GM18909 (cell line): ENCODE measurements around the gene EFCC1.
"Not testable (repeated sequence)": the region's sequence is repeated elsewhere in the genome, so short reads cannot be mapped to it uniquely, and the experiment has no call there.

Source experiments
- ATAC-seq: cut with Tn5 transposase; IDR thresholded peaks from one replicate; pipeline ENCODE4 v1.9.1; 2021; ENCODE audit warnings: mild to moderate bottlenecking; ENCODE audit not compliant: unreplicated experiment, poor library complexity

Gene EFCC1

DNA sequence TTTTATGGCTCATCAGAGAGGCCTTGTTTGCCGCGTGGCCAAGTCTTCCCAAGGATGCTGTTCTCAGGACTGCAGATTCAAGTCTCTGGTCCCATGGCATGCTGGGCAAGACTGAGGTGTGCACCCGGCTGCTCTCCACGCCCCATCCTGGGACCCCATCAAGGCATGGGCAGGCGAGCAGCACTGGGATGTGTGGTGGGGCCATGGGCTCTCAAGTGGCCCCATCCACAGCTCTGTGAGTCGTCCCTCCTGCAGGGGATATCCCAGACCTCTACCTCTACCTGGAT is 46.4 kb downstream of the EFCC1 start:
- ATAC-seq, result no peak

DNA sequence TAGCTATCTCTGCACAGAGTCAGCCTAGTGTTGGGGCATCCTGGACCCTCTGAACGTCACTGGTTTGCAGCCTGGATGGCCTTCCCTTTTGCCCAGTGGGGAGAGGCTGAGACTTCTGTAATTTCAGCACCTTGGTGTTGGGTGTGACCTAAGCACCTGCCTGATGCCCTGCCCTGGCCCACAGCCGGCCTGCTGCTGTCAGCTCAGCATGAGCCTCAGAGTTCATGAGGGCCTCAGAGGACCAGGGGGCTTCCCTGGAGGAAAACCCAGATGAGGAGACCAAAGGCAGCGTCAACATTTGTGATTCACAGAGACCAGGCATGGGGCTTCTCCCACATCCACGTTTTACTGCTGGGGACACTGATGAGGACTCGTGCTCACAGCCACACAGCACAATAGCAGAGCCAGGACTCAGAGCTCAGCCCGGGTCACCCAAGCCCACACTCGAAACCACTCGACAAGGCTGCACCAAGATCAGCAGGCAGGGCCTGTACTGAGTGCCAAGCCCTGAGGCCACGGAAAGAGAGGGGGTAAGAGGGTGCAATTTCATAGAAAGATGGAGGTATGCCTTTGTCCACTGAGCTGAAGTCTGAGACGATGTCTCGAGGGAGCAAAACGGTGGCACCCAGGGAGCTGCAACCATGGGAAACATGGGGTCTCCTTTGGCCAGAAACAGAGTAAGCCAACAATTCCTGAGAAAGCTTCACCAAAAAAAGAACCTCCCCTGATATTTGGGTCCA is 49.6 kb downstream of the EFCC1 start:
- ATAC-seq, result no peak

DNA sequence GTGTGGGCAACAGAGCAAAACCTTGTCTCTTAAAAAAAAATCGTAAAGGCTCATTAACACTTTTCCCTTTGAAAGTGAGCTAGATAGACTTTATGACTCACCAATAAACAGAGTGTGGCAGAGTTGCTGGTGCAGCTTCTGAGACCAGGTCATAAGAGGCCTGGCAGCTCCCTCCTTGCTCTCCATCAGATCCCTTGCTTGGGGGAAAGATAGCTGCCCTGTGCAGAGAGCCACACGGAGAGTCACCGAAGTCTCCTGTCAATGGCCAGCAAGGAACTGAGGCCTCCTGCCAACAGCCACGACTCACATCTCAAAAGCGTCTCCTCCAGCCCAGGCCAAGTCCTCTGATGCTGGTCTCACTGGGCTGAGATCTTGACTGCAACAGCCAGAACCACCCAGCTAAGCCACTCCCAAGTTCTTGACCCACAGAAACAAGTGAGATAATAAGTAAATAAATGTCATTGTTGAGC is 50.8 kb downstream of the EFCC1 start:
- ATAC-seq, result no peak

DNA sequence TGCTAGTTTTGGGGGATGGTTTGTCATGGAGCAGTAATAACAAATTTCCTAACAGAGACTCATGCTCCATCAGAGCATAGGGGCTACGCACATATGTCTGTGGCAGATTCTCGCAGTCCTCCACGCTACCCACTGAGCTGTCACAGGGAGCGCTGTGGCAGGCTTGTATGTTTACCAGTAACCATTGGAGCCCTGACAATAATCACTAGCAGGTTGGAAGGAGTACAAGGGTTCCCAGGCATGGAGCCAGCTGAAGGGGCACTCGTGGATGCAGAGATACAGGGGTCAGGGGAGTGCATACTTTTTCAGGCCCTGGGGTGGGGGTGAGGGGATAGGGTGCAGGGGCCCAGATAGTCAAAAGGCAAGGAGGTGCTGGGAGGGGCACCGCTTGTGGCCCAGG is 51.6 kb downstream of the EFCC1 start:
- ATAC-seq, result no peak

DNA sequence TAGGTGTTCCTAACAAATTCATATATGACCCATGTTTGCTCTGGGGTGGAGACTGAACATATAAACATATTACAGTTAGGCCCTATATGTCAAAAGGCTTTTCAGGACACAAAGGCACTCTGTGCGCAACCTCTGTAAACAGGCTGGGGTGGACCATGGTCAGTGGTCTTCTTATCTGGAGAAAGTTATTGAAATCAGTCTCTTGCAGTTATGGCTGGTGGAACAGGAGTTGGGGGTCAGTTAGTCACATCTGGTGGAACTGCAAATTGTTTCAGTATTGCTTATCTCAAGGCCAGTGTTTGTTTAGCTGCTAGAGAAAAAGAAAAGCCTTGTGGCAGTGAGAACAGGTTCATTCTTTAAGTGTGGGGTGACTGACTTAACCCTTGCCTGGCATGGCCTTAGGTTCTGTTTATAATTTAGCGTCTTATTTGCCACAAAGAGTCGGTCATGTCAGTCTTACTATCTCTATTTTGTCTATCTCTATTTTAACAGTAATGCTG is 53.6 kb downstream of the EFCC1 start:
- ATAC-seq, result no peak

DNA sequence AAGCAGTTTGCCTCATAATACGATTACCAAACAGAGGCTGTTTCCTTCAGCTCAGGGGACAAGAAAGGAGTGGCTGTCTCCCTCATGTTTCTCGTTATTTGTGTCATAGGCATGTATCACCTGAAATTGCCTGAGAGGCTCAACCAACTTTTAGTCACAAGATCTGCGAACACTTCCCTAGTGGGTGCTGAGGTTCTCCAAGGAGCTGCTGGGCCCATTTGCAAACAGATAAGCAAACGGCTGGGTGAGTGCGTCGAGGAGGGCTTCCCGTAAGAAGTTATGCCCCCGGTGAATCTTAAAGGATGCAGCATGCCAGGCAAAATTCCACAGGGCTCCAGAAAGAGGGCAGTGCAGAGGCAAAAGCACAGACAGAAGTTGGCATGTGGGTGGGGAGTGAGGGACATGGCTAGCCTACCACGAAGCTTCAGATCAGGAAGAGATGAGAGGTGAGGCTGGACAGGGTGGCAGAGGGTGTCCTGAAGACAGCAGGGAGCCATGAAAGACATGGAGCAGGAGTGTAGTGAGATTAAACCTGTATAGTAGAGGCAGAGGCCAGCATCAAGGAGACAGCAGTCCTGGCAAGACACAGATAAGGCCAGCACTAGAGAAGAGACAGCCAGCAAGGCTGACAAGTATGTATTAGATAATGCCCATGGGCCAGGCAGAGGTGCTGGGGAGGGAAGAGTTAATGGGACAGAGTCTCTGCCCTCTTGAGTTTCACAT is 55.5 kb downstream of the EFCC1 start:
- ATAC-seq, result no peak

DNA sequence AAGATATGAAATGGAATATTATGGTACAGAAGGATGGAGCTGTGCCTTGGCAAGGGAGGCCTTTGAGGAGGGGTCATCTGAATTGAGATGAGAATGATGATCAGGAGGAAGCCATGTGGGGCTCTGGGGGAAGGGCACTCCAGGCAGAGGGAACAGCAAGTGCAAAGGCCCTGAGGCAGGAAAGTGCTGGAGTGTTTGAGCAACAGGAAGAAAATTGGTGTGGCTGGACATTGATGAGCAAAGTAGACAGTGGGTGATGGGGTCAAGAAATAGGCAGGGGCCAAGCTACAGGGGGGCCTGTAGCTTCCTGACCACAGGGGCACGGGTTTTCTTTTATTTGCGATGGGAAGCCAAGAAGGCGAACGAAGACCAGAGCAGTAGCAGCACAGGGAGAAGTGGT is 56.1 kb downstream of the EFCC1 start:
- no peak for ATAC-seq

DNA sequence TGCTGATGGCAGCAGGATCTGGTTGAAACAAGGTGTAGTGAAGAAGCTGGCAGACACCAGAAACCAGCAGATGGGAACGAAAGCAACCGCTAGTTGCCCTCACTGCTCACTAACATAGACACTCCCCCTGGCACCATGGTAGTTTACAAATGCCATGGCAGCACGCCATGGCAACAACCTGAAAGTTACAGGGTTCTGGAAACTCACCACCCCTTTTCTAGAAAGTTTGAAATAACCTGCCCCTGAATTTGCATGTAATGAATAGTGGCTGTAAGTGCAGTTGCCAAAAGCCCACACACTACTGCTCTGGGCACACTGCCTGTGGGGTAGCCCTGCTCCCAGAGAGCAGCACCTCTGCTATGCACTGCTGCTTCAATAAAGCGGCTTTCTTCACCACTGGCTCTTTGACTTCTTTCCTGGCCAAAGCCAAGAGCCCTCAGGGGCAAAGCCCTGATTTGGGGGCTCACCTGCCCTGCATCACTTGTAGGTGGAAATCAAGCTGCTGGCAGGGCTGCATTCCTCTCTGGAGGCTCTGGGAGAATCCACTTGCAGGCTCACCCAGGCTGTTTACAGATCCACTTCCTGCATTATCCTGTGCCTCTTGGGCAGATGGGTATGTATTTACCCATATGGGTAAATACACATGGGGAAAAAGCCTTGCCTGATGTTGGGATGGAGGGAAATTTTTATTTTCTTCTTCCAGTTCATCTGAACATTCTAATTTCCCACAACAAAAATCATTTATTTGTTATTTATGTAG is 57.5 kb downstream of the EFCC1 start:
- peak; percentile 72 for ATAC-seq

DNA sequence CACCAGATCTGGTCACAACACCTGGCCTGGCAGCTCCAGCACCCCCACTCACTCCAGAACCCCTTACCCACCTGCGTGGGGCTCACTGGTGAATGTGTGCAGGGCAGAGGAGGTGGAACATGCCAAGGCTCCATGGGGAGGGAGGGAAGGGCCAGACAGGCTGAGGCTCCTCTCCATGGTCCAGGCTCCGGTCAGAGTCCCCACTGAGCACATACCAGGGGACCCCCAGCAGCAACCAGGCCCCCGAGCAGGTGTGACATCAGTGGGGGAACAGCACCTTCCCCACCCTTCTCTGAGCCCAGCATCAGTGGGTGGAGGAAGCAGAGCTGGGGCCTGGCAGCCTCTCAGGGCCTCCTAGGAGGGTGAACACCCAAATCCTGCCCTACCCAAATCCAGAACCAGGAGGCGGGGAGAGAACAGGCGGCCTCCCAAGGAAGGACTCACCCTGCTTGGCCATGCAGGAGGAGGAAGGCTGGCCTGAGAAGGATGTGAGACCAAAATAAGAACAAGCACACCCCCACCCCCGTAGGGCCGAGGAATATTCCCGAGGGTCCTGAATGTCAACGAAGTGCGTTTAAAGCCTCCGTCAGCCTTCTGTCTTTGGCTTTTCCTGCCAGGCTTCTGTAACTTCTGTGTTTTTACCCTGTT is 58.3 kb downstream of the EFCC1 start:
- no peak for ATAC-seq

DNA sequence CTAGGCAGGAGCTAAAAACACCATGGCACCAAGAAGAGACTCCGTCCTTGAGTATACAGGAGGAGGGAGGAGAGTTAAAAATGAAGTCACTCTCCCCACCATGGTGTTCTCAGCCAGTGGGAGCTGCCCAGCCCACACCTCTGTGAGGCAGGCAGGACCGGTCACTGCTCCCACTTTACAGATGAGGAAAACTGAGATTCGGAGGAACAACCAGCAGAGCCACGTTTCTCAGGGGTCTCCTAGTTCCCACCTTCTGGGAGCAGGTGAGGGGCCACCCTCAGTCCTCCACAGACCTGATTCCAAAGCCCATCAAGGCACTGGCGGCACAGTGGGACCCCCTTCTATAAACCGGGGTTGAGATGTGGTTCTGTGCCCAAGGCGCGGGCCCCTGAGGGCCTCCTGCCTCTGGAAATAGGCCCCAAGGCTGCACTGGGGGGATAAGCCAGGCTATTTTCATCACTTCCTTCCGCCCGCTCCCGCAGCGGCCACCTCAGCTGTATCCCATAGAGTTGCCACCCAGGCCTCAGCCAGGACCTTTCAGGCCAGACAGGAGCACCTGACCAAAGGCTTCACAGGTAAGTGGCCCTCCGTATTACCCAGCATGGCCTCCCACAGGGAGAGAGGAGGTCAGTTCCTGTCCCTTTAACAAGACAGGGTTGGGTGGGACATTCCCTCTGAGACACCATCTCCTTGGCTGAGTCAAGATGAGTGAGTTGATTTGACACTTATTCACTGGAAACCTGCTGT is 59.3 kb downstream of the EFCC1 start, which contains the start of gene GP9:
GP9 (plus strand) TSS at position 504 of the 747 bp plus-strand sequence. CDS start 961 bp downstream, outside the sequence.
- no peak for ATAC-seq

DNA sequence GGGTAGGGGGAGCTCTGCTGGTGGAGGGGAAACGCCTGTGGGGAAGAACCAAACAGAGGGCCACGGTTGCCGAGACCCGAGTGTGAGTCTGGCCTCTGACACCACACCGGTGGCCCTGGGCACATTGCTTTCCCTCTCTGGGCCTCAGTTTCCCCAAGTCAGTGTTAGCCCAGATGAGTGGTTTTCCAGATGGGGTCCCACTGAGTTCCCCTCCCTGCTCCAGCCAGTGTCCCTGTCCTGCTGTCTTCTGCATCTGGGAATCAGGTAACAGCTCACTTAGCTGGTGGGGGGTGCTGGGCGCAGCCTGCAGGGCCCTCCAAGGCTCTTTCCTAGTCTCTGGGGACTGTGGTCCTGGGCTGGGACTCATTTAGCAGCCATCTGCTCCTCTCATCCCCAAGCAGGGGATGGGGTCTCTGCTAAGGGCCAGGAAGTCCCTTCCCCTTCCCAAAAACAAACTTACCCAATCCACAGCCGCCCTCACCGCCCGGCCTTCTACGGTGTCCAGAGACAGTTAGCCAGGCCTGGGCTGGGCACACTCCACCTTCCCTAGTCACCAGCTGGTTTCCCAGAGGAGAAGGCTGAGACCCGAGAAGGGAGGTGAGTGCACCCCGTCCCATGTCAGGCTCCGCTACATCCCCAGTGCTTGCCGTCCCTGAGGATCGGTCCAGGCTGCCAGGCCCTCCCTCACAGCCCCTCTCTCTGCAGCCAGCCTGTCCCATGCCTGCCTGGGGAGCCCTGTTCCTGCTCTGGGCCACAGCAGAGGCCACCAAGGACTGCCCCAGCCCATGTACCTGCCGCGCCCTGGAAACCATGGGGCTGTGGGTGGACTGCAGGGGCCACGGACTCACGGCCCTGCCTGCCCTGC is 60.2 kb downstream of the EFCC1 start:
- ATAC-seq, result no peak

DNA sequence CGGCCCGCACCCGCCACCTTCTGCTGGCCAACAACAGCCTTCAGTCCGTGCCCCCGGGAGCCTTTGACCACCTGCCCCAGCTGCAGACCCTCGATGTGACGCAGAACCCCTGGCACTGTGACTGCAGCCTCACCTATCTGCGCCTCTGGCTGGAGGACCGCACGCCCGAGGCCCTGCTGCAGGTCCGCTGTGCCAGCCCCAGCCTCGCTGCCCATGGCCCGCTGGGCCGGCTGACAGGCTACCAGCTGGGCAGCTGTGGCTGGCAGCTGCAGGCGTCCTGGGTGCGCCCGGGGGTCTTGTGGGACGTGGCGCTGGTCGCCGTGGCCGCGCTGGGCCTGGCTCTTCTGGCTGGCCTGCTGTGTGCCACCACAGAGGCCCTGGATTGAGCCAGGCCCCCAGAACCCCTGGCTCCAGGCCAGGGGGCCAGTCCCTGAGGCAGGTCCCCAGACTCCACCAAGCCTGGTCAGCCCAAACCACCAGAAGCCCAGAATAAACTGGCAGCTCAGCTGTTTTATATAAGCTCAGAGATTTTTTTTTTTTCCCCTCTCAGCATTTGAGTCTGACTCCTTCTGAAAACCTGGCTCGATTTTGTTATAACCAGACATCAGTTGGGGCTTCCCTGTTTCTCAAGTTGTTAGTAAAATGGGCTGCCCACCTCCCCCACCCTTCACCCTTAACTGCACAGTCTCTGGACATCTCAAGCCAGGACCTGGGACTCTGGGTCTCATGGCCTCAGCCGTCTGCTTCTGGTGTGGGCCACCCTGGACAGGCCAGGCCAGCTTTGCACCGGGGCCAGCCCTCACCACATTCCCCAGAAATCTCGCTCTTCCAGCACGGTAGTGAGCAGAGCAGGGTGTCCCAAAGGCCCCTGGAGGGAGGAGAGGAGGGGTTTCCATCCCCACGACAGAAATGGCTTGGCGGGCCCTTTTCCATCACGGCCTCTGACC is 61.1 kb downstream of the EFCC1 start:
- no peak for ATAC-seq

DNA sequence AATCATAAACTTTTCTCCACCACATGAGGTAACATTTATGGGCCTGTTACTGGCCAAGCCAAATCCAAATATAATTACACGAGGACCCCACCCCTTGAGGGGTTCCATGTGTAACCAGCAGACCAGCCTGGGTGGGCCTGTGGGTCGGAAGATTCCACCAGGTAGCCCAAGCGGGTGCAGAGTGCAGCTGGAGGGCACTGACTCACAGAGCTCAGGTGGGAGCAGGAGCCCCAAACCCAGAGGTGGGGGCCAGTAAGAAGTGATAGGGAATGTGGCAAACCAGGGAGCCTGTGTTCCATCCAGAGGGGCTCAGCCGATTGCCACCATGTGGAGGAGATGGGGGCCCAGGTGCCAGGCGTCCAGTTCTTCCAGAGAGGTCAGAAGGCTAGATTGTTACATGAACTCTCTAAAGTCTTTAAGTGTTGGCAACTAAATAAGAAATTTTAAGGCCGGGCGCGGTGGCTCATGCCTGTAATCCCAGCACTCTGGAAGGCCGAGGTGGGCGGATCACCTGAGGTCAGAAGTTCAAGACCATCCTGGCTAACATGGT is 62.1 kb downstream of the EFCC1 start:
- ATAC-seq, result no peak

DNA sequence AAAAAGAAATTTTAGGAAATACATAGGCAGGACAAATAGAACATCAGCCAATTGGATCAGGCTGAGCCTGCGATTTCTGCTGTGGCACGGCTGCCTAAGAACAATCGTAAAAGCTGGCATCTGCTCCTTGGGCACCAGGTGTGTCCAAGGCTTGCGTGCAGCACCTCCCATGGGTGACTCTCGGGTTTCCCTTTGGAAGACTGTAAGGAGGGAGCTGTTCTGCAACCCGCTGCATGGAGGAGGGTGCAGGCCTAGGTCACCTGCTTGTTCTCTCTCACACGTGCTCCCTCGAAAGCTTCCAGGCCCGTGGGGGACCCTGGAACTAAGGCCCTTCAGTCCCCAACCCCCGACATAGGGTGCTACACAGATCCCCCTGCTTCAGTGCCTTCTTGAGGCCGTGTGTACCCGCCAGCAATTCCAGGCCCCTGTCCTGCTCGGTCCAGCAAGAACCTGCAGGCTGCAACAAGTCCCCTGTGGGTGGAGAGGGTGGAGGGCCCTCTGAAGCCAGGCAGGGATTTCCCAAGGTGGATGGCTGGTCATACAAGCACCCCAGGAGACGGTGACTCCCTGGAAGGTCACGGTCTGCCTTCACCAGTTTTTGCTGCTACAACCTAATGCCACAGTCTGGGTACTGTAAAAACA is 62.9 kb downstream of the EFCC1 start:
- no peak for ATAC-seq

DNA sequence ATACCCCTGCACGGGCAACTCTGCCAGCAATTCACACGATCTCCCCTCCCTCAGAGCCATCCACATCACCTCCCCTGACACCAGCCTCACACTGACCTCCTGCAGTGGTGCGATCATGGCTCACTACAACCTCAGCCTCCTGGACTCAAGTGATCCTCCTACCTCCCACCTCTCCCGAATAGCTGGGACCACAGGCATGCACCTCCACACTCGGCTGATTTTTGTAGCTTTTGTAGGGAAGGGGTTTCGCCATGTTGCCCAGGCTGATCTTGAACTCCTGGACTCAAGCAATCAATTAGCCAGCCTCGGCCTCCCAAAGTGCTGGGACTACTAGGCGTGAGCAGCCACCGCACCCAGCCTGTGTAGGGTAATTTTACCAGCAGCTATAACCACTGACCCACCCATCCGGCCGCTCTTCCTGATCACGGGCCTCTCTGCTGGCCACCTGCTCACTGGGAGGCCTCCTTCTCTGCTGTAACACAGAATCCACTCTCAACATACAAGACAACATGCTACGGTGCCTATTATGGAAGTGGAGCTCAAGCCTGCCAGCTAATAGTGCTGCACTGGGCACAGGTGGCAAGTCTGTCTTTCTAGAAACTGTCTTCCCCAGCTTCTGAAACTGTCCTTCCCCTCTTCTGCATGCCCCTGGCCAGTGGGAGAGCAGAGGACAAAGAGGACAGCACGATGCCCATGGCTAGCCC is 64.1 kb downstream of the EFCC1 start:
- ATAC-seq, result no peak

DNA sequence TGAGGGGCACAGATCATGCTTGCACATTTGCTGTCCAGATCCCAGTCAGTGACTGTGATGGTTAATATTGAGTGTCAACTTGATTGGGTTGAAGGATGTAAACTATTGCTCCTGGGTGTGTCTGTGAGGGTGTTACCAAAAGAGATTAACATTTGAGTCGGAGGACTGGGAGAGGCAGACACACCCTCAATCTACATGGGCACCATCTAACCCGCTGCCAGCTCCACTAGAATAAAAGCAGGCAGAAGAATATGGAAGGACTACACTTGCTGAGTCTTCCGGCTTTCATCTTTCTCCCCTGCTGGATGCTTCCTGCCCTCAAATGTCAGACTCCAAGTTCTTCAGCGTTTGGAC is 64.6 kb downstream of the EFCC1 start:
- no peak for ATAC-seq

DNA sequence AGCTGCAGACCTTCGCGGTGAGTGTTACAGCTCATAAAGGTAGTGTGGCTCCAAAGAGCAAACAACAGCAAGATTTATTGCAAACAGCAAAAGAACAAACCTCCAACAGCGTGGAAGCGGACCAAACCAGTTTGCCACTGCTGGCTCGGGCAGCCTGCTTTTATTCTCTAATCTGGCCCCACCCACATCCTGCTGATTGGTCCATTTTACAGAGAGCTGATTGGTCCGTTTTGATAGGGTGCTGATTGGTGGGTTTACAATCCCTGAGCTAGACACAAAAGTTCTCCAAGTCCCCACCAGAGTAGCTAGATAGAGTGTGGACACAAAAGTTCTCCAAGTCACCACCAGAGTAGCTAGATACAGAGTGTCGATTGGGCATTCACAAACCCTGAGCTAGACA is 66.6 kb downstream of the EFCC1 start:
- ATAC-seq, result not testable (repeated sequence)
